Right lobe of liver (tissue), 6 donors: ENCODE measurements around the gene GRK1. TPM values are rescaled to one million over a fixed set of nuclear protein-coding genes. Genes with fewer than 3 reads are reported as not detected.

Experiments
- ATAC-seq, 4 donors: fragments of 200-7000 bp; cut with Tn5 transposase; one replicate each; pipeline ENCODE4 v1.9.1; 2020; ENCODE audit warnings: mild to moderate bottlenecking in 4 of 4, moderate library complexity in 4 of 4
- DNase-seq, 3 donors: peaks; one replicate each; pipeline ENCODE4 v3.0.0-alpha.2; 2020
- H3K27ac ChIP-seq, 3 donors: fragments of 200-600 bp; one replicate each; pipeline ENCODE4 v1.8.0; 2022
- H3K27me3 ChIP-seq, 2 donors: fragments of 200-600 bp; one replicate each; pipeline ENCODE4 v1.8.0; 2022
- H3K36me3 ChIP-seq, 4 donors: fragments of 200-600 bp; sonication (generic) in 1 of 4; one replicate each; pipeline versions ENCODE4 v1.5.1 to v1.8.0; 2017 to 2022; ENCODE audit warnings: control low read depth in 1 of 4
- H3K4me1 ChIP-seq, 4 donors: fragments of 200-600 bp; sonication (generic) in 1 of 4; one replicate each; pipeline versions ENCODE4 v1.5.1 to v1.8.0; 2017 to 2022; ENCODE audit warnings: control low read depth in 1 of 4
- H3K4me3 ChIP-seq, 3 donors: fragments of 200-600 bp; one replicate each; pipeline ENCODE4 v1.8.0; 2022
- H3K9me3 ChIP-seq, 4 donors: fragments of 200-600 bp; sonication (generic) in 1 of 4; one replicate each; pipeline versions ENCODE4 v1.5.1 to v1.8.0; 2017 to 2022; ENCODE audit warnings: control low read depth in 1 of 4
- CTCF ChIP-seq, 4 donors: fragments of 200-600 bp in 3 of 4; fragments of 450-650 bp in 1 of 4; IDR thresholded peaks; one replicate each; pipeline versions ENCODE4 v1.5.1 to v1.8.0; 2016 to 2022; ENCODE audit warnings: antibody characterized with exemption in 4 of 4, mild to moderate bottlenecking in 2 of 4
- POLR2A ChIP-seq: fragments of 450-650 bp; IDR thresholded peaks from one replicate; pipeline ENCODE4 v1.6.1; 2017; ENCODE audit warnings: antibody characterized with exemption, mild to moderate bottlenecking
- WGBS: methylation state at CpG from one replicate; pipeline ENCODE4 v1.1.6; 2018; ENCODE audit warnings: low coverage, low lambda C conversion rate; ENCODE audit not compliant: insufficient coverage; ENCODE audit errors: missing lambda C conversion rate; 5-methylcytosine and 5-hydroxymethylcytosine counted together
- intact Hi-C, 2 donors: fragments of 100-400 bp; cut with DNase I; formaldehyde crosslinking; loops; one replicate each; pipeline versions ENCODE4 v1.11.2 to v1.14.1; 2022
- total RNA-seq, 6 experiments: library from RNA; depleted of rRNA in 2 of 6; stranded (reverse); fragments of >200 nt in 2 of 6; fragmentation: NEBNext Ultra II Directional in 3 of 6; extraction: Animal tissue kit (Norgen Biotek cat#: 25700) in 3 of 6; gene quantifications; one replicate each; pipeline versions ENCODE4 v1.1.0 to v1.2.4, GENCODE V29; 2016 to 2023
- donor health status: DM: no; HTN: yes; CAD: no.
- donor health status: DM: no; HTN: no; CAD: no.
- donor health status: DM: no; HTN: no; CAD: no.
- donor health status: DM: no; HTN: yes; CAD: no.
- donor health status: DM: no; HTN: yes; CAD: no.

GRK1 gene
- total RNA-seq, 6 experiments from 2014 or later, result not detected

- DNase-seq, result peak in 1 of 3 donors; percentile 15
- Histone ChIP-seq H3K4me1 (no peaks in the 10 kb centered on the region), H3K36me3 (no peaks in the 10 kb centered on the region), H3K9me3 (no peaks in the 10 kb centered on the region), H3K4me3 (no peak overlapping the region), H3K27ac (no peak overlapping the region), H3K27me3 (no peaks in the 10 kb centered on the region)
- WGBS, result 57% methylated on average over 12 of the region's 12 CpGs
- TF ChIP-seq CTCF (IDR thresholded peaks at IDR 0.05) (no peak), POLR2A (no peak)
- ATAC-seq, result no peak
- intact Hi-C loops, result no loop called here
These were observed 116.3 kb downstream of the GRK1 start for GRCh38 chr13:113783200-113783881.

GRCh38 chr13:113783966-113784644 lies 117.1 kb downstream of the GRK1 start:
- no peak for ATAC-seq
- Histone ChIP-seq H3K27ac (no peak overlapping the region), H3K9me3 (no peaks in the 10 kb centered on the region), H3K4me1 (no peaks in the 10 kb centered on the region), H3K4me3 (no peak overlapping the region), H3K27me3 (no peaks in the 10 kb centered on the region), H3K36me3 (no peaks in the 10 kb centered on the region)
- 67% methylated on average over 10 of the region's 10 CpGs for WGBS
- DNase-seq, result peak in 1 of 3 donors; percentile 22
- TF ChIP-seq POLR2A (no peak), CTCF (IDR thresholded peaks at IDR 0.05) (no peak)
- intact Hi-C loops, result no loop called here

- Histone ChIP-seq H3K27ac (no peak overlapping the region), H3K4me3 (no peak overlapping the region), H3K9me3 (no peaks in the 10 kb centered on the region), H3K27me3 (no peaks in the 10 kb centered on the region), H3K4me1 (no peaks in the 10 kb centered on the region), H3K36me3 (no peaks in the 10 kb centered on the region)
- no peak for TF ChIP-seq CTCF (IDR thresholded peaks at IDR 0.05)
- TF ChIP-seq POLR2A, result no peak
- DNase-seq (no peak), ATAC-seq (no peak)
- intact Hi-C loops, result no loop called here
- 64% methylated on average over 3 of the region's 5 CpGs for WGBS
These were observed 117.6 kb downstream of the GRK1 start for GRCh38 chr13:113784645-113785024.

GRCh38 chr13:113785051-113786010 lies 118.3 kb downstream of the GRK1 start:
- DNase-seq, result peak in 1 of 3 donors; percentile 42
- TF ChIP-seq CTCF (IDR thresholded peaks at IDR 0.05) (no peak), POLR2A (no peak)
- Histone ChIP-seq H3K27me3 (no peaks in the 10 kb centered on the region), H3K36me3 (no peaks in the 10 kb centered on the region), H3K27ac (no peak overlapping the region), H3K4me1 (no peaks in the 10 kb centered on the region), H3K4me3 (no peak overlapping the region), H3K9me3 (no peaks in the 10 kb centered on the region)
- intact Hi-C loops, result no loop called here
- no peak for ATAC-seq
- WGBS, result 72% methylated on average over 10 of the region's 19 CpGs
